Stimulated activated naive CD8-positive, alpha-beta T cell treated with anti-CD3 and anti-CD28 coated beads, Interleukin-15, Interleukin-2, amounts not matched to agents 100 U/mL and 50 U/mL, for 24 hours (primary cell): ENCODE measurements around the gene SPNS2.

Source experiments
- ATAC-seq: fragments of 150-1000 bp; cut with Tn5 transposase; one replicate; pipeline ENCODE4 v1.10.0; 2021
- DNase-seq: peaks from one replicate; pipeline ENCODE4 v3.0.0; 2021

Gene SPNS2

GRCh38 chr17:4480929-4481898 is 17.5 kb upstream of the SPNS2 start:
- DNase-seq (peak; percentile 63), ATAC-seq (peak; percentile 78)

DNA sequence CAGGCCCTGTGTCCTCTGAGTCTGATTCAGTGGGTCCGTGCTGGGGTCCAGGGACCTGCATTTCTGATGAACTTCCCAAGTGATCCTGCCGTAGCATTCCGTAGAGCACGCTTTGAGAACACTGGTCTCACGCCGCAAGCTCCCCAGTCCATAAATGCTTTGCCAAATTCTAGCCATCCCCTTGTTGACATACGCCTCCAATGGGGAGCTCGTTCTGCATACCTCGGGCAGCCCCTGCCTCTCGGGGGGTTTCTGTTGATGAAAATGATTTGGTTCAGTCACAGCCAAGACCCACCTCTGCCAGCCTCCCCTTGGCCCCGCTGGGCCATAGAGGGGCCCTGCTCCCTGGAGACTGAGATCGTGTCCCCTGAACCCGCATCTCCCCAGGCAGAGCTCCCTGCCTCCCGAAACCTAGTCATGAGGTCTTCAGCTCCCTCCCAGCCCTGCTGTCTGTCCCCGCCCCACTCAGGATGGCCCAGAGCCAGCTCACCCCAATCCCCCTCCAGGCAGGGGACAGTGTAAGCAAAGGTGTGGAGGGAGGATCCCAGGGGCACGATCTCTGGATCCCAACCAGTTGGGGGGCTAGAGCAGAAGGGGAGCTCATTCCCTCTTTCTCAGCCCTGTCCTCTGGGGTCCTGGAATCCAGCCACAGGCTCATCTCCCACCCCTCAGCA is 16.2 kb upstream of the SPNS2 start:
- no peak for DNase-seq
- no peak for ATAC-seq

- ATAC-seq, result no peak
- DNase-seq, result no peak
Observed at GRCh38 chr17:4483012-4483840, 15.5 kb upstream of the SPNS2 start.

DNA sequence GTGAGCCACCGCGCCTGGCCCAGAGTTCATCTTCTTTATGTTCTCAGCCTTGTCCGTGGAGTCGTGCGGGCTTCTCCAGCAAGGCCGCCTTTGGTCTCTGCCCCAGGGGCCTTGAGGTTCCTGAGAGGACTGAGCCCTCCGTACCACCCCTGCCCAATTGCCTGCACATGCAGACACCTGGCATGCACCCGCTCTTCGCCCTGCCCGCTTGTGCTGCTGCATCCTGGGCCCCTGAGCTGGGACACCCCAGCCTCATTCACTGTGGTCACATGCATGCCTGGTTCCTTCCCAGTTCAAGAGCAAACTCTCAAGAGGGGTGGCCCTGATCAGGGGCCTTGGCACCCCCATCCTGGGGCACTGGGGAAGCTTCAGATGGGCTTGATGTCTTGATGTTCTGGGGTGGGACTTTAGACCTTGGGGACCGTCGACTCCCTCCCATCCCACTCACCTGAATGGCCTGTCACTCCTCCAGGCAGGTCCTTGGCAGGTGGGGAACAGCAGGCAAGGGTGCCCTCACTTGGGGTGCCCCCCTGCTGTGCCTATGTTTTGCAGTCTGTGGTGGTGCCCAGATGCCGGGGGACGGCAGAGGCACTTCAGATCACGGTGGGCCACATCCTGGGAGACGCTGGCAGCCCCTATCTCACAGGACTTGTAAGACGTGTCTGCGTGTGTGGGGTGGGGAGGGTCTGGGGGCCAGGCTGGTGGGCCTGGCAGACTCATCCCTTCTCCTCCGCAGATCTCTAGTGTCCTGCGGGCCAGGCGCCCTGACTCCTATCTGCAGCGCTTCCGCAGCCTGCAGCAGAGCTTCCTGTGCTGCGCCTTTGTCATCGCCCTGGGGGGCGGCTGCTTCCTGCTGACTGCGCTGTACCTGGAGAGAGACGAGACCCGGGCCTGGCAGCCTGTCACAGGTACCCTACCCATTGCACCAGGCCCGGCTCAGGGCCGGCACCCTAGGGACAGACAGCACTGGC is 12.7 kb upstream of the SPNS2 start:
- DNase-seq (peak; percentile 64), ATAC-seq (peak; percentile 84)

- no peak for DNase-seq
- ATAC-seq, result no peak
Observed at GRCh38 chr17:4487296-4487695, 11.4 kb upstream of the SPNS2 start.

GRCh38 chr17:4487820-4488716 is 10.6 kb upstream of the SPNS2 start:
- ATAC-seq, result no peak

DNA sequence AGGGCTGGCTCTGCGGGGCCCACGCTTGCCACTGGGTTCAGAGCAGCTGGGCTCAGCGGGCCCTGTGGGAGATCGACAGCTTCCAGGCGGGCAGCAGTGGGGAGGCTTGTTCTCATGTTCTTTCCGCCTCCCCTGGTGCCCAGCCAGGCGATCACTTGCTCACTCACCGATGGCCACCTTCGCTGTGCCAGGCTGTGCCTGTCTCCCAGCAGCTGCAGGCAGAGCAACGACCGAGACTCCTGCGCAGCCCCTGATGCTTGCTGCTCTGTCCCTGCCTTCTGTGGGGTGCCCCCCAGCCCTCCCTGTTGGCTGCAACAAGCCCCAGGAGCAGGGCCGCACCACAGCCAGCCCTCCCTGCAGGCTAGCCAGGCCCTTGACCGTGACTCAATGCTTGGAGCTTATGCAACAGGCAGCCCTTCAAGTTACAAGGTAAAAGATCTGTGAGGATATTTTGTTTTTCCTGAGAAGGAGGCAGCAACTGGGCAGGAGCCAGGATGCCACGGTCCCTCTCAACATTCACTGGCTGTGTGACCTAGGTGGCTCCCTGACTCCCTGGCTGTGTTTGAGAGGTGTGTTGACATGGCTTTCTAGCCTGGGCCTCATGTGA is 9.6 kb upstream of the SPNS2 start:
- DNase-seq, result no peak
- ATAC-seq, result no peak

More at GRCh38 chr17:4487820-4488716, 10.6 kb upstream of the SPNS2 start:
- DNase-seq, result no peak

GRCh38 chr17:4490109-4490591 is 8.5 kb upstream of the SPNS2 start:
- DNase-seq (no peak), ATAC-seq (no peak)

DNA sequence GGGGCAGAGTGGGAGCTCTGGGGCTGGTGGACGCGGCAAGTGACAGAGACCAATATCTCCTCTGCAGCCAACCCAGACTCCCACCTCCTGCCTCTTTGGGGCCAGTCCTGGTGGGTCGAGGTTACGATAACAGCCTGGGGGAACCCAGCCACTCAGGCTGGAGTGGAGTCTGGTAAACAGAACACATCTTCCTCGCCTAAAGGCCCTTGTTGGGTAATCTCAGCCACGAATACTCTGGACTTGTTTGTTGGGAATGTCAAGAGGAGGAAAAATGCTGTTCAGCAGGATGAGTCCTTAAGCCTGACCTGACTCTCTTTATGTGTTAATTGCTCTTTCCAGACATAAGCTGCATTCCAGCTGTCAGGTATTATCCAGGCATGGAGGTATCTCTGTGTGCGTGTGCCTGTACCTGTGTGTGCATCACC is 8.0 kb upstream of the SPNS2 start:
- ATAC-seq (no peak), DNase-seq (no peak)

GRCh38 chr17:4492721-4493561 is 5.7 kb upstream of the SPNS2 start:
- ATAC-seq (peak; percentile 36), DNase-seq (no peak)

DNA sequence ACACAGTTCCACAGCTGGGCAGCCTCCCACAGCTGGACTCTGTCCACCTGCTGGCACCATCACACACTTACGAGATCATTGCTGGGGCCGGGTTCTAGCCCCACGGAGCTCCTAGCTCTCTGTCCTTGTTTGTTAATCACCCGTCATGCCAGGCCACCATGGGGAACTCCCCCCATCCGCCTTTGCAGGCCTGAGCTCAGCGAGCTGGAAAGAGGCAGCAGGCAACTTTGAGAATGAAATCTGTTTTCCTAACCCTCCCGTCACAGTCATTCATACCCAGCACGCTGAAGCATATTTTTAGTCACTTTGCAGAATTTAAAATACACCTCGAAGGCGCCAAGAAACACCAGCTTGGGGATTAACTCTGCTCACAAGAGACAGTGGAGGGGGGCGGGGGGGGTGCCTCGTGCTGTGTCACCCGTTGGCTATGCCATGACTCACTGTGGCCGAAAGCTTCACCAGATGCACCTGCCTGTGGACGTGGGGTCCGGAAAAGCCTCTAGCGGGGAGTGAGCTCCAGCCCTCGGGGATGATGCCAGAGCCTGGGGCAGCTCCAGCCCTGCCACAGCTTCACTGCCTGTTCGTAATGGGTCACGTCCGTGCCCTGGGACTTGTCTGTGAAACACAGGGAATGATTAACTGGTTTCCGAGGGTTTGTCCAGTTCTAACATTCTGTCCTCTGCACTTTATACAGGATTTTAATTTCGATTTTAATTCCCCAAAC is 1.4 kb upstream of the SPNS2 start:
- no peak for ATAC-seq
- DNase-seq, result no peak

GRCh38 chr17:4499431-4500190 is 930 bp downstream of the SPNS2 start:
- peak; percentile 8 for ATAC-seq
- DNase-seq, result no peak

GRCh38 chr17:4500191-4500571 is 1.5 kb downstream of the SPNS2 start:
- ATAC-seq, result no peak
- no peak for DNase-seq

DNA sequence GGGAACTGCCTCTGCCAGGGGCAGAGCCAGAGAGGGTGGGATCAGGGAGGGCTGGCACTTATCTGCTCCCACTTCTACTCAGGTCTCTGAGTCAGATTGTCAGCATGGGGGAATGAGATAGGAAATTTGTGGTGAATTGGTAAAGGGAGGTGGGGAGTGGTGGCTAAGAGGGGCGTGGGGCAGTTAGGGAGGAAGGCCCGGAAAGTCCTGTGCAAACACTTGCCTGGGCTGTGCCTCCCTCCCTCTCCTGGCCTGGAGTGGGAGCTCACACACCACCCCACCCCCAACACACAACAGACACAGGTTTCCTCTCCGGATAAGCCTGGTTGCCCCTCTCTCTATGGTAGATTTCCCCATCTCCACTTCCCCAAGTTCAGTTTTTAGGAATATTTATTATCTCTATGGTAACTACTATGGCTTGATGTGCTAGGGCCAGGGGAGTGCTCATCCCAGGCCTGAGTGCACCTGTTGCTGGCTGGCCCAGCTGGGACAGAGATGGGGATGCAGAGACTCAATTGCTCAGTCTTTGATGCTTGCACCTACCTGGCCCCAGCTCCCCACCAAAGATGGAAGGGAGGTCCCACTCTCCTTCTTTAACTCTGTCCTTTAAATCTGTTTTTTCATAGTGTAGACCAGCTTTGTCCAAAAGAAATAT is 2.7 kb downstream of the SPNS2 start:
- no peak for ATAC-seq
- DNase-seq, result no peak

- DNase-seq (no peak), ATAC-seq (no peak)
Observed at GRCh38 chr17:4502466-4503154, 3.9 kb downstream of the SPNS2 start.
